ENCODE results near the gene SYT1.
"Not testable (repeated sequence)": the region's sequence is repeated elsewhere in the genome, so short reads cannot be mapped to it uniquely, and the experiment has no call there.

SYT1 gene

GRCh38 chr12:79415746-79416435 is 551.3 kb downstream of the SYT1 start:
- DNase-seq = no peak

GRCh38 chr12:79420146-79420618 is 555.6 kb downstream of the SYT1 start:
- DNase-seq = peak; percentile 29

DNA sequence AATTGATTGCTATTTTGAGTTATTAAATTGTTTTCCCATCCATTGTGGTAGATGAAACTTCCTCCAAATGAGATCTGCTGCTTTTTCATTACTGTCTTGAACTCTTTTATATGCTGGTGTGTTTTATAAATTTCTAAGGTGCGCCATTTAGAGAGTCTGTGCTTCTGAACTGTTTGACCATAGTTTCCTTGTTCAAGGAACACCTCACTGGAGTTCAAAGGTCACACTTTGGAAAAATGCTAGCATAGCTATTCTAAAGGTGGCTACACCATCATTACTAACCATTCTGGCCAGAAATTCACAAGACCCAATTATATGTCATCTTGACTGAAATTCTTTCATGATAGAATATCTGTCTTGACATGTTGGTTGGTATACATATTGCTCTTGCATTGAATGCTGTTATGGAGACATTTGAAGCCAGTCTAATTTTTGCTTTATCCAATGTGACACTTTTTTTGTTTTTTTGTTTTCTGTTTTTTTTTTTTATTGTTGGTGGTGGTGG is 556.7 kb downstream of the SYT1 start:
- DNase-seq = no peak

- no peak for DNase-seq
Measured at GRCh38 chr12:79422060-79422812, 557.7 kb downstream of the SYT1 start.

DNA sequence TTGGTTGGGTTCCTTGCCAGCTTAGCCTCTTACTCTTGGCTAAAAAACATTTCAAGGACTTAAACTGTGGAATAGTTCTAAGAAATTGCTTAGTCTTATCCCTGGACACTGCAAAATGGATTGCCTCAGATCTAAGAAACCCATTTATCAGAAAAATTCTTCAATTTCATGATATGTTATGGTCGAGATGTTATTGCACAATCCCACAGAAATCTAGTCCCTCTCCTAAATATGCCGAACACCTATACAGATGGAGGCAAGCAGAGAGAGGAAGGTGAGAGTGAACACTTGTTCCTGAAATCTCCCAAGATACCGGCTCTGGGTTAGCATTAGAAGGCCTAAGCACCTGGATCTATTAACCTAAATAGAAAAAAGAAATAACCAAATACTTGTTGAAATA is 559.0 kb downstream of the SYT1 start:
- DNase-seq = no peak

GRCh38 chr12:79424109-79424721 is 559.6 kb downstream of the SYT1 start:
- peak; percentile 32 for DNase-seq

- no peak for DNase-seq
Measured at GRCh38 chr12:79426121-79426520, 561.5 kb downstream of the SYT1 start.

DNA sequence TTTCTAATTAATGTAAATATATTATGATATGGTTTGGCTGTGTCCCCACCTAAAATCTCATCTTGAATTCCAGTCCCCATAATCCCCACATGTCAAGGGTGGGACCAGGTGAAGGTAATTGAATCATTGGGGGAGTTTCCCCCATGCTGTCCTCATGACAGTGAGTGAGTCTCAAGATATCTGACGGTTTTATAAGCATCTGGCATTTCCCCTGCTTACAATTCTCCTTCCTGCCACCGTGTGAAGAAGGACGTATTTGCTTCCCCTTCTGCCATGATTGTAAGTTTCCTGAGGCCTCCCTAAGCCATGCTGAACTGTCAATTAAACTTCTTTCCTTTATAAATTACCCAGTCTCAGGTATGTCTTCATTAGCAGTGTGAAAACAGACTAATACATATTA is 562.2 kb downstream of the SYT1 start:
- DNase-seq = not testable (repeated sequence)

DNA sequence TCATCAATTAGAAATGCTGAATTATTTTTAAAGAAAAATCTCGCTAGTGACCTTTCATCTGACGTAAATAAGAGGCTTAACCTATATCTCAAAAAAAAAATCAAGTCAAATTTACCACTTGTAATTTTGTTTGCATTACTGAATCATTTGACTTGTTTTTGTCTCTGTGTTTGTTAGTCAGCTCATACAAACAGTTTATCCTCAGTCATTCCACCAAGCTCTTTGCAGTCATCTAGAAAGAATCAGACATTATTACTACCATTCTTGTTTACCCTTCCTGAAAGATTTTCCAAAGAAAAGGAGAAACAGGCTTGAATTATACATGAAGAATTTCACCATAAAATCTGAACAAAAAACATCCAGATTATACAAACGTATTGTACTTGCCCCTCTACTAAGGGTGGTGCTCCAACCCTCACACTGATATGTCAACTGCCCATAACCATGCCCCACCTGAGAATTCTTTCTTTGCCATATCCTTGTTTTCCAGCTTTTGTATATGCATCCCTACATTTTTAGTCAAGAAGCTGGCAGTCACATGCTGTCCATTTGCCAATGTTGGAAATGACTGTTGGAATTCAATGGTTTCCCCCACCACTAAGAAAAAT is 569.0 kb downstream of the SYT1 start:
- no peak for DNase-seq

DNA sequence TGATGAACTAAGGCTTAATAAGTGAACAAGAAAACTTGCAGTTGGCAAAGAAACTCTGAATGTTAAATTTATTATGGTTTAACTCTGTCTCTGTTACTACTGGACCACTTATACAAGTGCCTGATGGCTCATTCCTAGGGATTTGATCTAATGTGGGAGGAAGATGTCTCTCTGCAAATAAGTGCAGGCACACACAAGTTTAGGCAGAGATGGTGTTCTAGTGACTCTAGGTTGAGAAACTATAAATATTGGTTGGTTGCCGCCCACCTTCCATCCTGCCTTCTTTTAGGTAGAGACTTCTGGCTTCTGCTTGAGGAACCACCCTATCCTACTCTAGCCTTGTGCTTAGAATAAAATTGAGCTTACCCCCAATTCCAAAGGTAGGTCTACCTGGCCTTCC is 570.0 kb downstream of the SYT1 start:
- no peak for DNase-seq

- DNase-seq = no peak
Measured at GRCh38 chr12:79435742-79436141, 571.2 kb downstream of the SYT1 start.

- no peak for DNase-seq
Measured at GRCh38 chr12:79438480-79439174, 574.1 kb downstream of the SYT1 start.

DNA sequence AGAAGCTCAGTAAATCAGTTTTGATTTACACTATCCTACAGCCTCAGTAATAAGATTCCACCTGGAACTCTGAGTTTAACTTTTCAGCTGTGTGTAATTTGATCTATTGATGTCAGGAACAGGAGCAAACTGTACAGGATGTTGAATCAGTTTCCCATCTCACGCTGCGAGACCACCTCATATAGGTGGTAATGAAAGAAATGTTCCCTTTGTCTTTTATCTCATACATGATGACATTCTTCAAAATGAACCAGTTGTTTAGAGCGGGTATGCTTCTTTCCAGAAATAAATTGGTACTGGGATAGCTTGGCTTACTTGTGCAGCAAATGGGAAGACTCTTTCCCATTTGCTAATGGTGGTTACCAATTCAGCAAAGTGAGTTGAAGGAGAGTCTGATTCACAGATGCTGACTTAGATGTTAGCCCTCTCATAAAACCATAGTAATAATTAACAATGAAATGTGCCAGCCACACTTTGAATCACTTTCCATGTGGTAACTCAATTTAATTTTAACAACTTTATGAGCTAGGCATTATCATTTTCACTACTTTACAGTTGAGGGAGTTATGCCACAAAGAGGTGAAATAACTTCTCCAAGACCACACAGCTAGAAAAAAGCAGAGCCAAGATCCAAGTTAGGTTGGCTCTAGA is 574.7 kb downstream of the SYT1 start:
- DNase-seq = no peak

DNA sequence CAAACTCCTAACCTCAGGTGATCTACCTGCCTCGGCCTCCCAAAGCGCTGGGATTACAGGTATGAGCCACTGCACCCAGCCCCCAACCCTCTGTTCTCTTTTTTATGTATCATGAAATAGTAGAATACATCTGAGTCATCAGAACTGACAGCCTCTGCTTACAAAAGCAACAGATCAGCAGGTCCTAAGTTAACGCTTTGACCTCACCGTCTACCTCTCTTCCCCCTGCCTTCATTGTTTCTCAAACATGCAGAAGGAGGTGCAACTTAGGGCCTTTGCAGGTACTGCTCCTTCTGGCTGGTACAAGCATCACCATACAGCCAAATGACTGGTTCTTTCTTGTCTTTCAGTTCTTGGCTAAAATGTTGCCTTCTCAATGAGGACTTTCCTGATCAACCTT is 577.0 kb downstream of the SYT1 start:
- DNase-seq = no peak

GRCh38 chr12:79442396-79442795 is 577.8 kb downstream of the SYT1 start:
- no peak for DNase-seq

DNA sequence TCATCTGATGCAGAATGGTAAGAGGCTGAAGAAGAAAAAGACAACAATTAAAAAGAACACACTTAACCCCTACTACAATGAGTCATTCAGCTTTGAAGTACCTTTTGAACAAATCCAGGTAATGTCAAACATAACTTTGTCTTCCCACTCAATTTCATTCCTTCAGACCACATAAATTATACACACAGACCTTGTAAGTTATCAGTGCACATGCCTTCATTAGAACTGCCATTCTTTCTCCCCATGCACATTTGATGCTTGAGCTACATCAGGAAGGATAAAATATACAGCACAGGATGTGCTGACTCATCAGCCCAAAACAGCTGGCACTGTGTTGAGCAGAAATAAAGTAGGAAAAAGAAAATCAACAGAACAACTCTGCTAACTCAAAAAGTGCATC is 579.5 kb downstream of the SYT1 start:
- no peak for DNase-seq

DNA sequence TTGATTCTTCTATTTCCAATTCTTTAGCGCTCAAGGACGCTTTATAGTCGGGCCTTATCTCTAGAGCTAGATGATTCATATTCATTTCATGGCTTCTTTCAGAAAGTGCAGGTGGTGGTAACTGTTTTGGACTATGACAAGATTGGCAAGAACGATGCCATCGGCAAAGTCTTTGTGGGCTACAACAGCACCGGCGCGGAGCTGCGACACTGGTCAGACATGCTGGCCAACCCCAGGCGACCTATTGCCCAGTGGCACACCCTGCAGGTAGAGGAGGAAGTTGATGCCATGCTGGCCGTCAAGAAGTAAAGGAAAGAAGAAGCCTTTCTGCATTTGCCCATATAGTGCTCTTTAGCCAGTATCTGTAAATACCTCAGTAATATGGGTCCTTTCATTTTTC is 584.2 kb downstream of the SYT1 start:
- DNase-seq = no peak

- DNase-seq = no peak
Measured at GRCh38 chr12:79451365-79451764, 586.8 kb downstream of the SYT1 start.

GRCh38 chr12:79451978-79452377 is 587.4 kb downstream of the SYT1 start:
- no peak for DNase-seq

DNA sequence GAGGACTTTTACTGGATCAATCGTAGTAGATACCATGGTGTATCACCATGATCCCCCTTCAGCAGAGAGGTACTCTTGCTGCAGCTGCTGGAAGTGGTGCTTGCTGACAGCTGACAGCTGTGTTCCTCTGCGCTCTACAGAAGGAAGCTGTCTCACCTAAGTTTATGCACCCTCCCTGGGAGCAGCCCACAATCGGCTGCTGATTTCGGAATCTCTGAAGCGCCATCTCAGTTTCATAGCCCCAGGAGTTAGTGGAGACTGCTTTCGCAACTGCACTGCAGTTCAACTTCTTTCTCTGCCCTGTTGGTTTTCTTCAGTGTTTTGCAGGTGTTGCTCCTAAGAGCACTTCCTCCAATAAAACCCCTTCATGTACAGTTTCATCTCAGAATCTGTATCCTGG is 588.3 kb downstream of the SYT1 start:
- no peak for DNase-seq

GRCh38 chr12:79453820-79454219 is 589.2 kb downstream of the SYT1 start:
- no peak for DNase-seq

GRCh38 chr12:79454338-79454843 is 589.8 kb downstream of the SYT1 start:
- DNase-seq = no peak

Measured in NCI-H146 (cell line).